Raji (cell line): ENCODE data around the gene RYR3.

Experiments
- POLR2A ChIP-seq: IDR thresholded peaks from 2 replicates; pipeline ENCODE4 v1.6.1; 2011; ENCODE audit warnings: low read depth, low read length, control low read depth; ENCODE audit not compliant: insufficient read depth

RYR3 gene

GRCh38 chr15:33311312-33311971, 675 bp downstream of the RYR3 start:
- no peak for TF ChIP-seq POLR2A

GRCh38 chr15:33313491-33313890, 2.7 kb downstream of the RYR3 start:
- TF ChIP-seq POLR2A = no peak

GRCh38 chr15:33314069-33314468, 3.3 kb downstream of the RYR3 start:
- TF ChIP-seq POLR2A = no peak

GRCh38 chr15:33315044-33315443, 4.3 kb downstream of the RYR3 start:
- no peak for TF ChIP-seq POLR2A

GRCh38 chr15:33317896-33318295, 7.1 kb downstream of the RYR3 start:
- TF ChIP-seq POLR2A = no peak

- no peak for TF ChIP-seq POLR2A
Observed at GRCh38 chr15:33320017-33320416, 9.2 kb downstream of the RYR3 start.

GRCh38 chr15:33322091-33322490, 11.3 kb downstream of the RYR3 start:
- TF ChIP-seq POLR2A = no peak

GRCh38 chr15:33324609-33325008, 13.8 kb downstream of the RYR3 start:
- TF ChIP-seq POLR2A = no peak

GRCh38 chr15:33326908-33327307, 16.1 kb downstream of the RYR3 start:
- no peak for TF ChIP-seq POLR2A

- TF ChIP-seq POLR2A = no peak
Observed at GRCh38 chr15:33328106-33328505, 17.3 kb downstream of the RYR3 start.

- TF ChIP-seq POLR2A = no peak
Observed at GRCh38 chr15:33329457-33329856, 18.7 kb downstream of the RYR3 start.

GRCh38 chr15:33330931-33331330, 20.2 kb downstream of the RYR3 start:
- TF ChIP-seq POLR2A = no peak

GRCh38 chr15:33341953-33342352, 31.2 kb downstream of the RYR3 start:
- no peak for TF ChIP-seq POLR2A

GRCh38 chr15:33343275-33343674, 32.5 kb downstream of the RYR3 start:
- TF ChIP-seq POLR2A = no peak

- no peak for TF ChIP-seq POLR2A
Observed at GRCh38 chr15:33344111-33344510, 33.3 kb downstream of the RYR3 start.

GRCh38 chr15:33344530-33344929, 33.8 kb downstream of the RYR3 start:
- no peak for TF ChIP-seq POLR2A

GRCh38 chr15:33354411-33354810, 43.6 kb downstream of the RYR3 start:
- TF ChIP-seq POLR2A = no peak
